A549 (cell line): ENCODE measurements around the gene C1QTNF4. TPM values are rescaled to one million over a fixed set of nuclear protein-coding genes. Genes with fewer than 3 reads are reported as not detected.

Experiments used
- ATAC-seq, 2 experiments: fragments of 200-7000 bp in 1 of 2; fragments of >200 bp in 1 of 2; cut with Nextera tagmentation in 1 of 2; cut with Tn5 transposase in 1 of 2; 3 replicates each; pipeline versions ENCODE4 v1.8.0 to v1.9.1; 2018 to 2020; ENCODE audit warnings: mild to moderate bottlenecking in 1 of 2, moderate library complexity in 1 of 2
- CTCF ChIA-PET: fragments of 300-600 bp; sonication (Branson Sonifier 250); formaldehyde crosslinking; extraction: SDS; loops from one replicate; lab custom pipeline; 2021; ENCODE audit warnings: antibody characterized with exemption, inconsistent platforms; lab: Yijun Ruan, JAX
- POLR2A ChIA-PET: fragments of 350-600 bp; formaldehyde crosslinking; extraction: SDS; loops from one replicate; lab custom pipeline; 2021; ENCODE audit warnings: antibody characterized with exemption, inconsistent platforms; lab: Yijun Ruan, JAX
- DNase-seq, 2 experiments: peaks; one replicate each; pipeline versions ENCODE4 v3.0.0 to v3.0.0-alpha.2; 2011 to 2016; ENCODE audit warnings: low read depth in 1 of 2, low spot score in 1 of 2
- FAIRE-seq: peaks from 2 replicates; lab custom pipeline; 2011; peaks lifted over from hg19 to GRCh38; lab: Jason Lieb, UNC
- H3K27ac ChIP-seq, 2 experiments: fragments of >200 bp; sonication (Bioruptor Twin); formaldehyde crosslinking; 3 replicates each; pipeline ENCODE4 v1.5.1; 2016 to 2017
- H3K4me1 ChIP-seq: fragments of >200 bp; sonication (Bioruptor Twin); formaldehyde crosslinking; 3 replicates; pipeline ENCODE4 v1.6.1; 2016
- H3K4me2 ChIP-seq: fragments of >200 bp; sonication (Bioruptor Twin); formaldehyde crosslinking; 3 replicates; pipeline ENCODE4 v1.6.1; 2016
- H3K4me3 ChIP-seq: fragments of >200 bp; sonication (Bioruptor Twin); formaldehyde crosslinking; 3 replicates; pipeline ENCODE4 v1.5.1; 2016
- H3K9me3 ChIP-seq: fragments of >200 bp; sonication (Bioruptor Twin); formaldehyde crosslinking; 3 replicates; pipeline ENCODE4 v1.6.1; 2016
- CHD2 ChIP-seq: fragments of 150-350 bp; IDR thresholded peaks from 2 replicates; pipeline ENCODE4 v1.6.1; 2014; ENCODE audit warnings: low read length; ENCODE audit not compliant: partially characterized antibody
- CHD4 ChIP-seq: fragments of 200-600 bp; sonication (generic); IDR thresholded peaks from 2 replicates; pipeline ENCODE4 v1.6.1; 2016; ENCODE audit warnings: antibody characterized with exemption, mild to moderate bottlenecking, borderline replicate concordance
- CTCF ChIP-seq: fragments of >200 bp; sonication (Bioruptor Twin); formaldehyde crosslinking; IDR thresholded peaks from 3 replicates; pipeline ENCODE4 v1.5.1; 2016
- EHMT2 ChIP-seq: fragments of 200-600 bp; sonication (generic); IDR thresholded peaks from 2 replicates; pipeline ENCODE4 v1.6.1; 2016; ENCODE audit warnings: antibody characterized with exemption, low read depth, mild to moderate bottlenecking, moderate library complexity
- FOSB ChIP-seq: fragments of 250-450 bp; sonication (Bioruptor Pico); IDR thresholded peaks from 2 replicates; pipeline ENCODE4 v1.5.0; 2020; ENCODE audit warnings: mild to moderate bottlenecking, moderate library complexity
- FOXS1 ChIP-seq: fragments of 250-450 bp; sonication (Bioruptor Pico); IDR thresholded peaks from 2 replicates; pipeline ENCODE4 v1.5.0; 2020; ENCODE audit warnings: mild to moderate bottlenecking, moderate library complexity
- GATA3 ChIP-seq: IDR thresholded peaks from 2 replicates; pipeline ENCODE4 v1.6.1; 2012; ENCODE audit warnings: borderline replicate concordance
- HDAC2 ChIP-seq: fragments of 200-600 bp; sonication (generic); IDR thresholded peaks from 2 replicates; pipeline ENCODE4 v1.6.1; 2016
- HES2 ChIP-seq: fragments of >200 bp; sonication (Bioruptor Twin); formaldehyde crosslinking; IDR thresholded peaks from 2 replicates; pipeline ENCODE4 v1.6.1; 2016
- HEYL ChIP-seq: fragments of 250-450 bp; sonication (Bioruptor Pico); IDR thresholded peaks from 2 replicates; pipeline ENCODE4 v1.8.0; 2021; ENCODE audit warnings: mild to moderate bottlenecking, moderate library complexity
- HOXA7 ChIP-seq: fragments of 250-450 bp; sonication (Bioruptor Pico); IDR thresholded peaks from 2 replicates; pipeline ENCODE4 v1.5.0; 2020; ENCODE audit warnings: mild to moderate bottlenecking, moderate library complexity
- HOXB13 ChIP-seq: fragments of 250-450 bp; sonication (Bioruptor Pico); IDR thresholded peaks from 2 replicates; pipeline ENCODE4 v1.5.0; 2020; ENCODE audit warnings: low read depth, mild to moderate bottlenecking, moderate library complexity
- KDM5A ChIP-seq: fragments of 200-600 bp; sonication (generic); IDR thresholded peaks from 2 replicates; pipeline ENCODE4 v1.6.1; 2016; ENCODE audit warnings: antibody characterized with exemption, mild to moderate bottlenecking
- MAX ChIP-seq: IDR thresholded peaks from 2 replicates; pipeline ENCODE4 v1.6.1; 2012
- MAZ ChIP-seq: fragments of 150-350 bp; IDR thresholded peaks from 2 replicates; pipeline ENCODE4 v1.6.1; 2014; ENCODE audit warnings: antibody characterized with exemption, low read depth, low read length, borderline replicate concordance
- MYC ChIP-seq: IDR thresholded peaks from 2 replicates; pipeline ENCODE4 v1.6.1; 2012; ENCODE audit warnings: mild to moderate bottlenecking, inconsistent platforms, low read length, improper control_type of control experiment, borderline replicate concordance
- POLR2AphosphoS2 ChIP-seq: conservative IDR thresholded peaks from 2 replicates; pipeline ENCODE4 v1.6.1; 2012; ENCODE audit warnings: low read length, improper control_type of control experiment, inconsistent platforms
- RAD21 ChIP-seq, 2 experiments: fragments of >200 bp in 1 of 2; sonication (Bioruptor Twin) in 1 of 2; formaldehyde crosslinking in 1 of 2; IDR thresholded peaks in 1 of 2; conservative IDR thresholded peaks in 1 of 2; 2 replicates in 1 of 2; 3 replicates in 1 of 2; pipeline ENCODE4 v1.6.1; 2012 to 2018; ENCODE audit warnings: inconsistent platforms in 1 of 2
- RNF2 ChIP-seq: fragments of 200-600 bp; sonication (generic); IDR thresholded peaks from 2 replicates; pipeline ENCODE4 v1.6.1; 2016; ENCODE audit warnings: low read depth, mild to moderate bottlenecking, antibody characterized with exemption, moderate library complexity, borderline replicate concordance
- SMC3 ChIP-seq: fragments of >200 bp; sonication (Bioruptor Twin); formaldehyde crosslinking; IDR thresholded peaks from 3 replicates; pipeline ENCODE4 v1.6.1; 2018; ENCODE audit warnings: inconsistent platforms
- SREBF2 ChIP-seq: fragments of 450-650 bp; IDR thresholded peaks from 2 replicates; pipeline ENCODE4 v1.6.1; 2014; ENCODE audit warnings: mild to moderate bottlenecking, moderate library complexity
- TFCP2L1 ChIP-seq: fragments of 250-450 bp; sonication (Bioruptor Pico); IDR thresholded peaks from 2 replicates; pipeline ENCODE4 v1.5.0; 2021; ENCODE audit warnings: mild to moderate bottlenecking
- USF2 ChIP-seq: fragments of 450-650 bp; IDR thresholded peaks from 2 replicates; pipeline ENCODE4 v1.6.1; 2014; ENCODE audit warnings: antibody characterized with exemption
- ZC3H11A ChIP-seq: fragments of 450-650 bp; IDR thresholded peaks from 2 replicates; pipeline ENCODE4 v1.6.1; 2014; ENCODE audit warnings: antibody characterized with exemption, mild to moderate bottlenecking
- ZSCAN20 ChIP-seq: fragments of 250-450 bp; sonication (Bioruptor Pico); IDR thresholded peaks from 2 replicates; pipeline ENCODE4 v1.8.0; 2022; ENCODE audit warnings: mild to moderate bottlenecking, moderate library complexity
- WGBS: methylation state at CpG from one replicate; pipeline ENCODE4 v1.1.6; 2017; ENCODE audit errors: missing lambda C conversion rate; 5-methylcytosine and 5-hydroxymethylcytosine counted together
- polyA plus RNA-seq, 4 experiments: library from polyadenylated mRNA; depleted of rRNA in 3 of 4; stranded (reverse); fragments of >200 nt; fragmentation: RNase III in 1 of 4; extraction: RNeasy Plus Mini Kit Qiagen cat#74134 plus additional on column Dnase treatment in 1 of 4; gene quantifications; 2 replicates in 3 of 4; 3 replicates in 1 of 4; pipeline ENCODE4 v1.2.3, GENCODE V29; 2011 to 2017

The C1QTNF4 gene
- polyA plus RNA-seq, 2 of the 4 experiments (the other 2 are of a cell fraction) = not detected

GRCh38 chr11:47615249-47615648, 21.0 kb upstream of the C1QTNF4 start:
- FAIRE-seq (no peak), DNase-seq (no peak), ATAC-seq (no peak)
- POLR2A ChIA-PET = no interaction called here
- Histone ChIP-seq H3K4me1 (no peaks in the 10 kb centered on the region), H3K9me3 (no peaks in the 10 kb centered on the region), H3K4me2 (no peak overlapping the region), H3K4me3 (no peak overlapping the region), H3K27ac (no peak overlapping the region)
- CTCF ChIA-PET = no interaction called here
- TF ChIP-seq SMC3 = no peak
- no peak for TF ChIP-seq FOSB (CRISPR knock-in tag)
- no peak for TF ChIP-seq MAZ
- TF ChIP-seq ZSCAN20 (CRISPR knock-in tag) = no peak
- no peak for TF ChIP-seq USF2
- no peak for TF ChIP-seq HEYL (CRISPR knock-in tag)
- TF ChIP-seq HOXA7 (CRISPR knock-in tag) = no peak
- TF ChIP-seq CTCF = no peak
- no peak for TF ChIP-seq CHD4
- no peak for TF ChIP-seq MAX
- no peak for TF ChIP-seq TFCP2L1 (CRISPR knock-in tag)
- TF ChIP-seq CHD2 = no peak

GRCh38 chr11:47611348-47611794, 17.2 kb upstream of the C1QTNF4 start:
- Histone ChIP-seq H3K4me2 (no peak overlapping the region), H3K4me1 (no peaks in the 10 kb centered on the region), H3K27ac (no peak overlapping the region), H3K4me3 (no peak overlapping the region), H3K9me3 (no peaks in the 10 kb centered on the region)
- ChIA-PET CTCF (interaction anchor here (1.0 kb wide), 1 partner anchor 237 kb away, joined by 3 read pairs; no protein-coding TSS in a partner anchor), POLR2A (no interaction called here)
- 92% methylated on average over 6 of the region's 6 CpGs for WGBS
- ATAC-seq (peak in 1 of 2 experiments; percentile 15; a peak in 1 of 6 replicates), FAIRE-seq (no peak), DNase-seq (no peak)
- TF ChIP-seq KDM5A (no peak), RNF2 (no peak), SMC3 (no peak), HEYL (CRISPR knock-in tag) (no peak), HDAC2 (no peak), RAD21 (conservative IDR thresholded peaks at IDR 0.05 in 1 of 2, IDR thresholded peaks at IDR 0.05 in 1 of 2) (no peak), HES2 (no peak), HOXB13 (CRISPR knock-in tag) (no peak), EHMT2 (no peak), GATA3 (no peak), SREBF2 (no peak), MYC (no peak), POLR2AphosphoS2 (no peak), ZC3H11A (no peak), FOSB (CRISPR knock-in tag) (no peak), FOXS1 (no peak)
